Peyer's patch (tissue), 4 donors: Measurements from ENCODE around the gene DGKI.

Experiments
- POLR2A ChIP-seq, 2 donors: fragments of 450-650 bp; IDR thresholded peaks; one replicate each; pipeline ENCODE4 v1.5.1; 2017; ENCODE audit warnings: antibody characterized with exemption in 2 of 2, mild to moderate bottlenecking in 2 of 2, moderate library complexity in 2 of 2
- TF ChIP-seq, protein P1 (sequence below), 6 experiments: fragments of 450-650 bp in 4 of 6; fragments of 200-600 bp in 2 of 6; sonication (generic) in 1 of 6; IDR thresholded peaks; one replicate each; pipeline ENCODE4 v1.5.1; 2017 to 2019; ENCODE audit warnings: antibody characterized with exemption in 6 of 6, mild to moderate bottlenecking in 3 of 6, moderate library complexity in 1 of 6

DNA sequence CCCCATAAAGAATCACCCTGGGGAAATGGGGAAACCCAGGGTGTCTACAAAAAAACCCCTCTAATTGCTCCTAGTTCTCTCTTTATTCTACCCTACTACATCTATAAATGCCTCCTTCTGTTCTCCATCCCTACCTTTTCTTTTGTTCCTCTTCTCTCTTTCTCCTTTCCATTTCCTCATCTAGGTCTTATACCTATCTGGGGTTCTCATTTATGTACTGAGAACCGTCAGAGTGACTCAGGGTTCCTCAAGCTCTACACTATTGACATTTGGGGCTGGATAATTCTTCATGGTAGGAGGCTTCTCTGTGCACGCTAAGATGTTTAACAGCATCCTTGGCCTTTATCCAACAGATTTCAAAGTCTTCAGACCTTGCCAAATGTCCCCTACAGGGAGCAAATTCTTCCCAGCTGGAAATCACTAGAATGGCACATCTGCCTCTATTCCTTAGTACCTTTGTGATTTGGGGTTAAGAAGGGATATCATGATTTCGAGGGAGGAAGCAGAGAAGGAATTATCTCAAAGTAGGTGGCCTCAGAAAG is 365.9 kb downstream of the DGKI start:
- TF ChIP-seq, protein P1, sequence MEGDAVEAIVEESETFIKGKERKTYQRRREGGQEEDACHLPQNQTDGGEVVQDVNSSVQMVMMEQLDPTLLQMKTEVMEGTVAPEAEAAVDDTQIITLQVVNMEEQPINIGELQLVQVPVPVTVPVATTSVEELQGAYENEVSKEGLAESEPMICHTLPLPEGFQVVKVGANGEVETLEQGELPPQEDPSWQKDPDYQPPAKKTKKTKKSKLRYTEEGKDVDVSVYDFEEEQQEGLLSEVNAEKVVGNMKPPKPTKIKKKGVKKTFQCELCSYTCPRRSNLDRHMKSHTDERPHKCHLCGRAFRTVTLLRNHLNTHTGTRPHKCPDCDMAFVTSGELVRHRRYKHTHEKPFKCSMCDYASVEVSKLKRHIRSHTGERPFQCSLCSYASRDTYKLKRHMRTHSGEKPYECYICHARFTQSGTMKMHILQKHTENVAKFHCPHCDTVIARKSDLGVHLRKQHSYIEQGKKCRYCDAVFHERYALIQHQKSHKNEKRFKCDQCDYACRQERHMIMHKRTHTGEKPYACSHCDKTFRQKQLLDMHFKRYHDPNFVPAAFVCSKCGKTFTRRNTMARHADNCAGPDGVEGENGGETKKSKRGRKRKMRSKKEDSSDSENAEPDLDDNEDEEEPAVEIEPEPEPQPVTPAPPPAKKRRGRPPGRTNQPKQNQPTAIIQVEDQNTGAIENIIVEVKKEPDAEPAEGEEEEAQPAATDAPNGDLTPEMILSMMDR (IDR thresholded peaks at IDR 0.05): no peak
- no peak for TF ChIP-seq POLR2A (IDR thresholded peaks at IDR 0.05)
